Fibroblast of lung (primary cell): ENCODE results near the gene KIN. TPM values are rescaled to one million over a fixed set of nuclear protein-coding genes. Genes with fewer than 3 reads are reported as not detected.

ENCODE experiments used
- DNase-seq, 2 donors: peaks; one replicate each; pipeline versions ENCODE4 v3.0.0 to v3.0.0-alpha.2; 2010; ENCODE audit warnings: low read depth in 2 of 2
- H2AFZ ChIP-seq: 2 replicates; pipeline ENCODE4 v1.5.1; 2012; ENCODE audit warnings: low read length, control low read depth, inconsistent platforms
- H3K27ac ChIP-seq: 2 replicates; pipeline ENCODE4 v1.5.1; 2011; ENCODE audit warnings: low read length, control low read depth; ENCODE audit not compliant: insufficient read depth
- H3K27me3 ChIP-seq: 2 replicates; pipeline ENCODE4 v1.5.1; 2011; ENCODE audit warnings: mild to moderate bottlenecking, low read length; ENCODE audit not compliant: control insufficient read depth, insufficient read depth
- H3K36me3 ChIP-seq: 2 replicates; pipeline ENCODE4 v1.5.1; 2011; ENCODE audit warnings: low read length; ENCODE audit not compliant: control insufficient read depth, insufficient read depth
- H3K4me1 ChIP-seq: 2 replicates; pipeline ENCODE4 v1.5.1; 2011; ENCODE audit warnings: low read length; ENCODE audit not compliant: control insufficient read depth, insufficient read depth; ENCODE audit errors: extremely low read depth
- H3K4me2 ChIP-seq: 2 replicates; pipeline ENCODE4 v1.5.1; 2011; ENCODE audit warnings: low read length, control low read depth; ENCODE audit not compliant: insufficient read depth; ENCODE audit errors: extremely low read depth
- H3K4me3 ChIP-seq, 4 experiments: fragments of 200-600 bp in 1 of 4; sonication (generic) in 1 of 4; replicated peaks in 1 of 4; 2 replicates each; pipeline ENCODE4 v1.5.1; 2011 to 2016; ENCODE audit warnings: low read length in 4 of 4, low read depth in 3 of 4, mild to moderate bottlenecking in 3 of 4, control low read depth in 2 of 4, inconsistent platforms in 1 of 4, mixed read lengths in 1 of 4; ENCODE audit not compliant: insufficient read depth in 1 of 4; ENCODE audit errors: control extremely low read depth in 1 of 4
- H3K79me2 ChIP-seq: 2 replicates; pipeline ENCODE4 v1.5.1; 2012; ENCODE audit warnings: mild to moderate bottlenecking, low read length, inconsistent platforms; ENCODE audit not compliant: control insufficient read depth, insufficient read depth
- H3K9ac ChIP-seq: 2 replicates; pipeline ENCODE4 v1.5.1; 2011; ENCODE audit warnings: mild to moderate bottlenecking, low read length, control low read depth; ENCODE audit not compliant: insufficient read depth
- H3K9me3 ChIP-seq: 2 replicates; pipeline ENCODE4 v1.5.1; 2012; ENCODE audit warnings: low read depth, low read length; ENCODE audit not compliant: control insufficient read depth, insufficient read depth
- H4K20me1 ChIP-seq: 2 replicates; pipeline ENCODE4 v1.5.1; 2011; ENCODE audit warnings: low read length; ENCODE audit not compliant: control insufficient read depth, insufficient read depth; ENCODE audit errors: extremely low read depth
- EZH2 ChIP-seq: IDR thresholded peaks from 2 replicates; pipeline ENCODE4 v1.5.1; 2012; ENCODE audit warnings: low read length, control low read depth, mild to moderate bottlenecking; ENCODE audit errors: missing control alignments
- polyA plus RNA-seq, 2 donors: library from polyadenylated mRNA; depleted of rRNA in 1 of 2; stranded (reverse) in 1 of 2; unstranded in 1 of 2; fragments of >200 nt; gene quantifications; 2 replicates each; pipeline ENCODE4 v1.2.1, GENCODE V29; 2011 to 2012; ENCODE audit warnings: missing spikeins in 1 of 2
- total RNA-seq: library from RNA; depleted of rRNA; stranded (reverse); fragments of >200 nt; gene quantifications from 2 replicates; pipeline ENCODE4 v1.2.1, GENCODE V29; 2014
- TF ChIP-seq, protein P1 (sequence below), 2 donors: IDR thresholded peaks in 1 of 2; conservative IDR thresholded peaks in 1 of 2; 1 replicate in 1 of 2; 2 replicates in 1 of 2; pipeline ENCODE4 v1.5.1; 2011 to 2012; ENCODE audit warnings: low read length in 2 of 2, control low read depth in 1 of 2, inconsistent platforms in 1 of 2, low read depth in 1 of 2, mild to moderate bottlenecking in 1 of 2

KIN gene
- total and polyA plus RNA-seq, 2 donors (not counting 1 experiment from before 2014, with no cell fraction given) = 9.6 to 10.1 TPM

DNA sequence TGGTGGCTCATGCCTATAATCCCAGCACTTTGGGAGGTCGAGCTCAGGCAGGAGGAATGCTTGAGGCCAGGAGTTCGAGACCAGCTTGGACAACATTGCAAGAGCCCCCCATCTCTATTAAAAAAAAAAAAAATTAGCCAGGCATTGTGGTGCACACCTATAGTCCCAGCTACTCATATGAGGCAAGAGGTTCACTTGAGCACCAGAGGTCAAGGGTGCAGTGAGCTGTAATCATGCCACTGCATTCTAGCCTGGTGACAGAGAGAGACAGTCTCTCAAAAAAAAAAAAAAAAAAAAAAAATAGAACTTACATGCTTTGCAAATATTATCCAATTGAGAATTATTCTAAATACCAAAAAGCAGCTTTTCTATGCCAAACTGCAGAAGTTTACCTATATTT lies 11.0 kb downstream of the KIN start:
- no peak for TF ChIP-seq EZH2
- TF ChIP-seq, protein P1, sequence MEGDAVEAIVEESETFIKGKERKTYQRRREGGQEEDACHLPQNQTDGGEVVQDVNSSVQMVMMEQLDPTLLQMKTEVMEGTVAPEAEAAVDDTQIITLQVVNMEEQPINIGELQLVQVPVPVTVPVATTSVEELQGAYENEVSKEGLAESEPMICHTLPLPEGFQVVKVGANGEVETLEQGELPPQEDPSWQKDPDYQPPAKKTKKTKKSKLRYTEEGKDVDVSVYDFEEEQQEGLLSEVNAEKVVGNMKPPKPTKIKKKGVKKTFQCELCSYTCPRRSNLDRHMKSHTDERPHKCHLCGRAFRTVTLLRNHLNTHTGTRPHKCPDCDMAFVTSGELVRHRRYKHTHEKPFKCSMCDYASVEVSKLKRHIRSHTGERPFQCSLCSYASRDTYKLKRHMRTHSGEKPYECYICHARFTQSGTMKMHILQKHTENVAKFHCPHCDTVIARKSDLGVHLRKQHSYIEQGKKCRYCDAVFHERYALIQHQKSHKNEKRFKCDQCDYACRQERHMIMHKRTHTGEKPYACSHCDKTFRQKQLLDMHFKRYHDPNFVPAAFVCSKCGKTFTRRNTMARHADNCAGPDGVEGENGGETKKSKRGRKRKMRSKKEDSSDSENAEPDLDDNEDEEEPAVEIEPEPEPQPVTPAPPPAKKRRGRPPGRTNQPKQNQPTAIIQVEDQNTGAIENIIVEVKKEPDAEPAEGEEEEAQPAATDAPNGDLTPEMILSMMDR (conservative IDR thresholded peaks at IDR 0.05 in 1 of 2, IDR thresholded peaks at IDR 0.05 in 1 of 2; ENCODE audit: low read depth in 1 of 2, low read length in 2 of 2) = no peak
- Histone ChIP-seq H3K4me1 (no peaks in the 10 kb centered on the region), H4K20me1 (no peaks in the 10 kb centered on the region), H3K9ac (no peak overlapping the region), H3K4me2 (no peak overlapping the region), H2AFZ (no peak overlapping the region), H3K79me2 (peaks cover 6% of the 10 kb centered on the region), H3K27ac (no peak overlapping the region), H3K27me3 (no peaks in the 10 kb centered on the region), H3K36me3 (peaks cover 11% of the 10 kb centered on the region), H3K9me3 (no peaks in the 10 kb centered on the region), H3K4me3 (no peak overlapping the region)
- no peak for DNase-seq

DNA sequence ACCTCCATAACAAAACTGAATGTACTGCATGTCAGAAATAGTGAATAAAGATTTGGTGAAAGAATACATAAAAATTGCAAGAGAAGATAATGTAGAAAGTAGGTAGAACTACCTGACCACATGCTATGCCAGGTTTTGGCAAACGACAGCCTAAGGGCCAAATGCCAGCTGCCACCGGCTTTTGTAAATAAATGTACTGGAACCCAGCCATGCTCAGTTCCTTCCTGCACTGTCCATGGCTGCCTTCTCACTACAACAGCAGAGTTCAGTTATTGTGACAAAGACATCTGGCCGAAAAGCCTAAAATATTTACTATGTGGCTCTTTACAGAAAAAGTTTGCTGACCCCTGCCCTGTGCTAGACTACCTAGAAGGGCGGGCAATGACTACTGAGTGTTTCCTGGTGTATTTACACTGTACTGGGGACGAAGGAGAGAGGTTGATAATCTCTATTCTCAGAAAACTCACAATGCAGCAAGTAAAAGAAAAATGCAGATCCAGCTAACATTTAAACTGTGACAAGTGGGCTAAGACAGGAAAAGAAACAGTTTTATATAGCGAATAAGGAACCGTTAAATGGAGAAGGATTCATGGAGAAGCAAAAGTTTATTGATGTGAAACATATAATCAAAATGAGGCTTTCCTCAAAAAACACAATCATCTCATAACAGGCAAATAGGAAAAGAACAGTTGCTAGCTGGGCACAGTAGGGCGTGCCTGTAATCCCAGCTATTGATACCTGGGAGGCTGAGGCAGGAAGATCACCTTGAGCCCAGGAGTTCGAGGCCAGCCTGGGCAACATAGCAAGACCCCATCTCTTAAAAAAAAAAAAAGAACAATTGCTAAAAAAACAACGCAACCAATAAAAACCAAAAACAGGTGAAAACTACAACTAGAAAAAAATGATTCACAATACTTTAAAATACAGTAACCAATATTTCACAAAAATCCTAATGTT lies 13.7 kb downstream of the KIN start:
- Histone ChIP-seq H3K4me2 (no peak overlapping the region), H3K4me3 (no peak overlapping the region), H3K9me3 (no peaks in the 10 kb centered on the region), H3K36me3 (peaks cover 7% of the 10 kb centered on the region), H3K27ac (no peak overlapping the region), H2AFZ (no peak overlapping the region), H4K20me1 (no peaks in the 10 kb centered on the region), H3K79me2 (no peaks in the 10 kb centered on the region), H3K27me3 (no peaks in the 10 kb centered on the region), H3K9ac (no peak overlapping the region), H3K4me1 (no peaks in the 10 kb centered on the region)
- TF ChIP-seq, protein P1 (conservative IDR thresholded peaks at IDR 0.05 in 1 of 2, IDR thresholded peaks at IDR 0.05 in 1 of 2; ENCODE audit: low read depth in 1 of 2, low read length in 2 of 2) = no peak
- TF ChIP-seq EZH2 = no peak
- DNase-seq = no peak

DNA sequence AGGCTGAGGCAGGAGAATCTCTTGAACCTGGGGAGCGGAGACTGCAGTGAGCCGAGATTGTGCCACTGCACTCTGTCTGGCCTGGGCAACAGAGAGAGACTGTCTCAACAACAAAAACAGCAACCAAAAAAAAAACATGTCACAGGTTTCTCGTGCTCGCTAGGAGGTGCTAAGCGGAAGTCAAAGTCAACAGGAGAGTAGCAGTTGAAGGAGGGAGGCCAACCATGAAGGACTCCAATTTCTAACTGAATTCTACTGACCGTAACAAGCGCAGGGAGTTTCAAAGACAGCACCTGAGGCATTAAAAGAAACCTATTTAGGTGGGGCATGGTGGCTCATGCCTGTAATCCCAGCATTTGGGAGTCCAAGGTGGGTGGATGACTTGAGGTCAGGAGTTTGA lies 19.4 kb downstream of the KIN start:
- H2AFZ ChIP-seq = no peak overlapping the region
- DNase-seq = no peak
- H3K36me3 ChIP-seq = no peaks in the 10 kb centered on the region
- H4K20me1 ChIP-seq = no peaks in the 10 kb centered on the region
- H3K4me1 ChIP-seq = no peaks in the 10 kb centered on the region
- TF ChIP-seq, protein P1 (conservative IDR thresholded peaks at IDR 0.05 in 1 of 2, IDR thresholded peaks at IDR 0.05 in 1 of 2; ENCODE audit: low read depth in 1 of 2, low read length in 2 of 2) = no peak
- TF ChIP-seq EZH2 = no peak
- H3K79me2 ChIP-seq = no peaks in the 10 kb centered on the region
- H3K27me3 ChIP-seq = no peaks in the 10 kb centered on the region
- H3K4me2 ChIP-seq = no peak overlapping the region
- no peaks in the 10 kb centered on the region for H3K9me3 ChIP-seq
- H3K4me3 ChIP-seq = no peak overlapping the region
- no peak overlapping the region for H3K27ac ChIP-seq
- no peak overlapping the region for H3K9ac ChIP-seq
